ENCODE measurements around the gene EEFSEC. TPM values are rescaled to one million over a fixed set of nuclear protein-coding genes. Genes with fewer than 3 reads are reported as not detected.
A peak's percentile ranks its signal among the peaks of the same experiment; 100 is the strongest.

Gene EEFSEC
- total and polyA plus RNA-seq, 11 donors: 17.5 to 48.0 (median 22.5) TPM

GRCh38 chr3:128318275-128318941 lies 165.1 kb downstream of the EEFSEC start:
- peaks cover 0 to 16% (median 0%) of the 10 kb centered on the region in 12 donors for H3K4me1 ChIP-seq
- no peaks in the 10 kb centered on the region for H3K27me3 ChIP-seq
- no peaks in the 10 kb centered on the region for H3K9me3 ChIP-seq
- ATAC-seq (no peak), DNase-seq (peak in 1 of 5 donors; percentile 10)
- peaks cover 0 to 9% (median 6%) of the 10 kb centered on the region in 9 donors for H3K36me3 ChIP-seq
- H3K27ac ChIP-seq: no peak overlapping the region
- H3K4me3 ChIP-seq: no peak overlapping the region
- 90 to 96% (median 95%) methylated on average over 11 of the region's 11 CpGs for WGBS, 4 donors
- TF ChIP-seq CTCF (IDR thresholded peaks at IDR 0.05) (no peak), POLR2A (IDR thresholded peaks at IDR 0.05) (no peak)
- intact Hi-C loops (cut with DNase I): loop anchor here in 1 of 10 donors (10.0 kb wide), 1 partner anchor 144 kb away; no protein-coding TSS in a partner anchor

GRCh38 chr3:128319107-128319506 lies 165.8 kb downstream of the EEFSEC start:
- no peaks in the 10 kb centered on the region for H3K27me3 ChIP-seq
- intact Hi-C loops (cut with DNase I): loop anchor here in 1 of 10 donors (10.0 kb wide), 1 partner anchor 144 kb away; no protein-coding TSS in a partner anchor
- ATAC-seq: no peak
- DNase-seq: peak in 1 of 5 donors; percentile 8
- H3K27ac ChIP-seq: no peak overlapping the region
- H3K9me3 ChIP-seq: no peaks in the 10 kb centered on the region
- H3K36me3 ChIP-seq: peaks cover 0 to 9% (median 6%) of the 10 kb centered on the region in 9 donors
- TF ChIP-seq CTCF (IDR thresholded peaks at IDR 0.05) (no peak), POLR2A (IDR thresholded peaks at IDR 0.05) (no peak)
- H3K4me3 ChIP-seq: no peak overlapping the region
- peaks cover 0 to 14% (median 0%) of the 10 kb centered on the region in 12 donors for H3K4me1 ChIP-seq
- 92 to 96% (median 95%) methylated on average over 8 of the region's 8 CpGs for WGBS, 4 donors

- Histone ChIP-seq H3K27me3 (no peaks in the 10 kb centered on the region), H3K36me3 (peaks cover 0 to 9% (median 6%) of the 10 kb centered on the region in 9 donors), H3K4me3 (no peak overlapping the region), H3K4me1 (peaks cover 0 to 14% (median 0%) of the 10 kb centered on the region in 12 donors), H3K9me3 (no peaks in the 10 kb centered on the region), H3K27ac (no peak overlapping the region)
- TF ChIP-seq CTCF (IDR thresholded peaks at IDR 0.05): no peak
- TF ChIP-seq POLR2A (IDR thresholded peaks at IDR 0.05): no peak
- peak in 1 of 5 donors; percentile 14 for DNase-seq
- intact Hi-C loops (cut with DNase I): loop anchor here in 9 of 10 donors (5.0 to 10.0 kb wide), 8 partner anchors 92 to 235 kb away; partner anchors contain the start of gene GATA2 (in 1 of the 9)
- ATAC-seq: no peak
- 87 to 94% (median 93%) methylated on average over 3 to 6 of the region's 6 CpGs for WGBS, 4 donors
Observed at GRCh38 chr3:128319741-128320141, 166.5 kb downstream of the EEFSEC start.

- DNase-seq: peak in 1 of 5 donors; percentile 8
- intact Hi-C loops (cut with DNase I): loop anchor here in 8 of 10 donors (5.0 to 10.0 kb wide), 8 partner anchors 93 to 236 kb away; partner anchors contain the start of gene GATA2 (in 1 of the 8)
Observed at GRCh38 chr3:128320551-128321340, 167.5 kb downstream of the EEFSEC start.

More at GRCh38 chr3:128320551-128321340, 167.5 kb downstream of the EEFSEC start:
- no peaks in the 10 kb centered on the region for H3K9me3 ChIP-seq
- H3K4me1 ChIP-seq: peaks cover 0 to 14% (median 0%) of the 10 kb centered on the region in 12 donors
- H3K27me3 ChIP-seq: no peaks in the 10 kb centered on the region
- peaks cover 0 to 9% (median 6%) of the 10 kb centered on the region in 9 donors for H3K36me3 ChIP-seq
- no peak for ATAC-seq
- H3K4me3 ChIP-seq: no peak overlapping the region
- 94 to 96% (median 94%) methylated on average over 7 to 8 of the region's 8 CpGs for WGBS, 4 donors
- no peak overlapping the region for H3K27ac ChIP-seq
- TF ChIP-seq POLR2A (IDR thresholded peaks at IDR 0.05): no peak
- no peak for TF ChIP-seq CTCF (IDR thresholded peaks at IDR 0.05)
